ENCODE data around the gene TRPM5. TPM values are rescaled to one million over a fixed set of nuclear protein-coding genes. Genes with fewer than 3 reads are reported as not detected.

TRPM5 gene
- total RNA-seq, 2 donors from 2014 or later = 1.3 to 1.9 TPM

DNA sequence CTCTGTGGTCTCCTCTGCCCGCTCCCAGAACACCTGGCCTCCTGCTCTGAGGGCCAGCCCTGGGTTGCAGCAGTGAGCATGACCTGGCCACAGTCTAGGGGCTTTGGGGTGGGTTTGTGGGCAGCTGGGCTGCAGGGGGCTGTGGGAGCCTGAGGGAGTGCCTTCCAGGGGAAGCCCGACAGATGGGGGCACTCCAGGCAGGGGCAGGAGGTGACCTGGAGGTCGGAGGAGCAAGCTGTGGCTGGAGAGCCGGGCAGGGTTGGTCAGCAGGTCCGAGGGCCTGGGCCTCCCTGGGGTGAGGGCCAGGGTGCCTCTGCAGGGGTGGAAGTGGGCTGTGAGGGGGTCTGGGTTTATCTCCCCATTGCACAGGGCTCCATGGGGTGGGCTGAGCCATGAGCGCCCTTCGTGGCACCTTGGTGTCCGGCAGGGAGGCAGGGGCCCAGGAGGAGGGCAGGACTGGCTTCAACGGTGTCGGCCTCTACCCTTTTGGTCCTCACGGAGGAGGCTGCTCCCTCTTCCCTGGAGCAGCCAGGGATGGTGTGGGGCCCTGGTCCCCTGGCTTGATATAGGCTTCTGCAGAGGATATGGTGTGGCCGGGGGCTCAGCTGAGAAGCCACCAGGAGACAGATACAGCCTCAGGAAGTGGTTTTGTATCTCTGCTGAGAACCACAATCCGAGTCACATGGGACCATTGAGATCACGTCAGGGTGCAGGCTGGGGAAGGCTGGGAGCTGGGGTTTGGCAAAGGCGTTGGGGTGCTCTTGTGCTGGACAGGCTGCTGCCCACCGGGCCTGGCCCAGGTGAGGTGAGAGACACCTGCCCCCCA is 22.8 kb upstream of the TRPM5 start:
- peak; percentile 49 for DNase-seq
- Histone ChIP-seq H3K27ac (no peak overlapping the region), H3K9ac (ENCODE audit: low read depth in 2 of 2, low read length in 2 of 2) (peak overlapping the region in 1 of 2 donors; percentile 19), H3K36me3 (no peaks in the 10 kb centered on the region), H3K4me3 (no peak overlapping the region), H3K27me3 (no peaks in the 10 kb centered on the region), H3K9me3 (no peaks in the 10 kb centered on the region), H3K4me1 (peaks cover 10% of the 10 kb centered on the region)
- intact Hi-C loops (cut with DNase I) = no loop called here
- TF ChIP-seq, protein P1, sequence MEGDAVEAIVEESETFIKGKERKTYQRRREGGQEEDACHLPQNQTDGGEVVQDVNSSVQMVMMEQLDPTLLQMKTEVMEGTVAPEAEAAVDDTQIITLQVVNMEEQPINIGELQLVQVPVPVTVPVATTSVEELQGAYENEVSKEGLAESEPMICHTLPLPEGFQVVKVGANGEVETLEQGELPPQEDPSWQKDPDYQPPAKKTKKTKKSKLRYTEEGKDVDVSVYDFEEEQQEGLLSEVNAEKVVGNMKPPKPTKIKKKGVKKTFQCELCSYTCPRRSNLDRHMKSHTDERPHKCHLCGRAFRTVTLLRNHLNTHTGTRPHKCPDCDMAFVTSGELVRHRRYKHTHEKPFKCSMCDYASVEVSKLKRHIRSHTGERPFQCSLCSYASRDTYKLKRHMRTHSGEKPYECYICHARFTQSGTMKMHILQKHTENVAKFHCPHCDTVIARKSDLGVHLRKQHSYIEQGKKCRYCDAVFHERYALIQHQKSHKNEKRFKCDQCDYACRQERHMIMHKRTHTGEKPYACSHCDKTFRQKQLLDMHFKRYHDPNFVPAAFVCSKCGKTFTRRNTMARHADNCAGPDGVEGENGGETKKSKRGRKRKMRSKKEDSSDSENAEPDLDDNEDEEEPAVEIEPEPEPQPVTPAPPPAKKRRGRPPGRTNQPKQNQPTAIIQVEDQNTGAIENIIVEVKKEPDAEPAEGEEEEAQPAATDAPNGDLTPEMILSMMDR (IDR thresholded peaks at IDR 0.05) = no peak

GRCh38 chr11:2466069-2466801 is 21.9 kb upstream of the TRPM5 start:
- Histone ChIP-seq H3K27me3 (no peaks in the 10 kb centered on the region), H3K4me3 (no peak overlapping the region), H3K9me3 (no peaks in the 10 kb centered on the region), H3K9ac (ENCODE audit: low read depth in 2 of 2, low read length in 2 of 2) (no peak overlapping the region), H3K4me1 (peaks cover 10% of the 10 kb centered on the region), H3K36me3 (no peaks in the 10 kb centered on the region), H3K27ac (no peak overlapping the region)
- TF ChIP-seq, protein P1 (IDR thresholded peaks at IDR 0.05) = no peak
- DNase-seq = peak; percentile 12
- intact Hi-C loops (cut with DNase I) = no loop called here

DNA sequence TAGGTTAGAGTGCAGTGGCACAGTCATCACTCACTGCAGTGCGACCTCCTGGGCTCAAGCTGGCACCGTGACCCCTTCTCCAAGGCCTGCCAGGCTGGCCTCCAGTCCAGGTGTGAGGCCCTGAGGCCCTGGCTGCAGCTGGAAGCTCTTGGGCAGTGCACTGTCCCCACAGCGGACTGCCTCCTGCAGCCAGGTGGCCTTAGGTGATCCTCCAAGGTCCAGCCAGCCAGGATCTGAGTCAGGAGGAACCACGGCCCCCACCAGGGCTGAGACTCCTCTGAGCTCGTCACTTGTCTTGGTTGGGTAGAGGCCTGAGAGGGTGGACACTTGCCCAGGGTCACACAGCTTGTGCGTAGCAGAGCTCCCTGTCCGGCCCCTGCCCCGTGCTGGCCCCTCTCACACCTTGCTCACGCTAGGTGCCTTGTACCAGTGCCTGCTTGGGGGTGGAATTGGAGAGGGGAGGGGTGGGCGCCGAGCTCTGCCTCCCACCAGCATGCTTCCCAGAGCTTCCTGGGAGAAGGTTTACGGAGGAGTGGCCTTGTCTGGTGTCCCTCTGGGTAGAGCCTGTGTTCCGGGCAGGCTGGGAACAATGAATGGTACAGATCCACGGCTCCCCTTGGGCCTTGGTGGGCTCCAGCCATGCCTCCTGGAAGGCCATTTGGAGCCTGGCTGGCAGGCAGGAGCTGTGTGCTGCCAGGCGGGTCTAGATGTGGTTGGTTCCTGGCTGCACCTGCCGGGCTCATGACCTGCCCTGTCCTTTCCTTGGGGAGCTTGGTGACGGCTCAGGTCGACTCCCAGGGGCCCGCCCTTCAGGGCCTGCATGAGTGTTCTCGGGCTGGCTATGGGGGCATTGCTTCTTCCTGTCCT is 21.1 kb upstream of the TRPM5 start:
- no peak overlapping the region for H3K27ac ChIP-seq
- TF ChIP-seq, protein P1 (IDR thresholded peaks at IDR 0.05) = no peak
- H3K9me3 ChIP-seq = no peaks in the 10 kb centered on the region
- peak; percentile 20 for DNase-seq
- intact Hi-C loops (cut with DNase I) = no loop called here
- no peak overlapping the region for H3K9ac ChIP-seq (ENCODE audit: low read depth in 2 of 2, low read length in 2 of 2)
- no peaks in the 10 kb centered on the region for H3K36me3 ChIP-seq
- no peak overlapping the region for H3K4me3 ChIP-seq
- no peaks in the 10 kb centered on the region for H3K27me3 ChIP-seq
- H3K4me1 ChIP-seq = peaks cover 10% of the 10 kb centered on the region

DNA sequence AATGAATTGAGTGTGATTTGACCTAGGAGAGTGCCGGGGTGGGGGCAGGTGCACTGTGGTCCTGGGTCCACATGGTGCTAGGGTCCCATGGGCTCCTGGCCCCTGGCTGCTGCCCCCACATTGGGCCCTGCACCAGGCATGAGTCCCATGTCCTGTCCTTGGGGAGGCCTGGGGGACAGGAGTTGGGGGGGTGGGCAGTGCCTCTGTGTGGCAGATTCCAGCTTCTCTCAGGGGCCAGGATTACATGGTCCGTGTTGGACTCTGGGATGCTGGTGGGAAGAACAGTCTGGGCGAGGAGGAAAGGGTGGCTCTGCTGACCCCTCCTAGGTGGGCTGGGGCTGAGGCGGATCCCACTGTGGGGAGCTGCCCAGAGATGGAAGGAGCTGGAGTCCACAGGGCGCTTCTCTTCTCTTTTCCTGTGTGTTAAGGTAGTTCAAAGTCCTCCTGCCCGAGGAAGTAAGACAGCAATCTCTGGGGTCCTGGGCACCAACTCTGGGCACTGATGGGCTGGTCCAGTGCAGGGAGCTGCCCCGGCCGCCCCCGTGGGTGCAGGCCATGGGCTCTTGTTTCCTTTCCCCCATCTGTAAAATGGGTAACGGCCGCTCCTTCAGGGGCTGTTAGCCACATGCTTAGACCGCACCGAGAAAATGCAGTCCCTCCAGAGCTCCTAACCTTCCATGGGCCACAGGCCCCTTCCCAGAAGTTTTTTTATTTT is 20.3 kb upstream of the TRPM5 start:
- no peaks in the 10 kb centered on the region for H3K27me3 ChIP-seq
- H3K36me3 ChIP-seq = no peaks in the 10 kb centered on the region
- no peak overlapping the region for H3K4me3 ChIP-seq
- no peak overlapping the region for H3K27ac ChIP-seq
- TF ChIP-seq, protein P1 (IDR thresholded peaks at IDR 0.05) = no peak
- DNase-seq = peak; percentile 18
- H3K4me1 ChIP-seq = peaks cover 10% of the 10 kb centered on the region
- no peak overlapping the region for H3K9ac ChIP-seq (ENCODE audit: low read depth in 2 of 2, low read length in 2 of 2)
- H3K9me3 ChIP-seq = no peaks in the 10 kb centered on the region
- intact Hi-C loops (cut with DNase I) = no loop called here

Measured in colonic mucosa (tissue), 4 donors.